ENCODE results near the gene AIF1L. TPM values are rescaled to one million over a fixed set of nuclear protein-coding genes. Genes with fewer than 3 reads are reported as not detected.

The AIF1L gene
- total RNA-seq, 1 donor from 2014 or later, result 75.4 TPM

- no peak for DNase-seq (ENCODE audit: low read depth)
Measured at GRCh38 chr9:131076347-131077195, 19.8 kb upstream of the AIF1L start.

GRCh38 chr9:131078427-131079366, 17.6 kb upstream of the AIF1L start:
- DNase-seq (ENCODE audit: low read depth), result no peak

- no peak for DNase-seq (ENCODE audit: low read depth)
Measured at GRCh38 chr9:131080589-131080988, 15.7 kb upstream of the AIF1L start.

- no peak for DNase-seq (ENCODE audit: low read depth)
Measured at GRCh38 chr9:131081868-131082267, 14.5 kb upstream of the AIF1L start.

- no peak for DNase-seq (ENCODE audit: low read depth)
Measured at GRCh38 chr9:131082774-131083512, 13.4 kb upstream of the AIF1L start.

GRCh38 chr9:131084661-131085369, 11.5 kb upstream of the AIF1L start:
- no peak for DNase-seq (ENCODE audit: low read depth)

GRCh38 chr9:131085370-131086122, 10.8 kb upstream of the AIF1L start:
- DNase-seq (ENCODE audit: low read depth), result no peak

GRCh38 chr9:131087354-131087893, 8.9 kb upstream of the AIF1L start:
- DNase-seq (ENCODE audit: low read depth), result no peak

- no peak for DNase-seq (ENCODE audit: low read depth)
Measured at GRCh38 chr9:131090025-131090787, 6.1 kb upstream of the AIF1L start.

GRCh38 chr9:131091352-131091992, 4.9 kb upstream of the AIF1L start:
- DNase-seq (ENCODE audit: low read depth), result no peak

- DNase-seq (ENCODE audit: low read depth), result no peak
Measured at GRCh38 chr9:131092030-131092429, 4.3 kb upstream of the AIF1L start.

GRCh38 chr9:131092548-131093440, 3.5 kb upstream of the AIF1L start:
- no peak for DNase-seq (ENCODE audit: low read depth)

- DNase-seq (ENCODE audit: low read depth), result no peak
Measured at GRCh38 chr9:131094015-131094414, 2.3 kb upstream of the AIF1L start.

- DNase-seq (ENCODE audit: low read depth), result no peak
Measured at GRCh38 chr9:131094622-131095021, 1.7 kb upstream of the AIF1L start.

GRCh38 chr9:131095666-131096268, 564 bp upstream of the AIF1L start:
- no peak for DNase-seq (ENCODE audit: low read depth)

GRCh38 chr9:131097126-131097947, 1.0 kb downstream of the AIF1L start:
- DNase-seq (ENCODE audit: low read depth), result peak; percentile 58
